ENCODE data around the gene C17orf100. TPM values are rescaled to one million over a fixed set of nuclear protein-coding genes. Genes with fewer than 3 reads are reported as not detected.

The C17orf100 gene
- total RNA-seq, 1 donor from 2014 or later: 0.40 TPM

DNA sequence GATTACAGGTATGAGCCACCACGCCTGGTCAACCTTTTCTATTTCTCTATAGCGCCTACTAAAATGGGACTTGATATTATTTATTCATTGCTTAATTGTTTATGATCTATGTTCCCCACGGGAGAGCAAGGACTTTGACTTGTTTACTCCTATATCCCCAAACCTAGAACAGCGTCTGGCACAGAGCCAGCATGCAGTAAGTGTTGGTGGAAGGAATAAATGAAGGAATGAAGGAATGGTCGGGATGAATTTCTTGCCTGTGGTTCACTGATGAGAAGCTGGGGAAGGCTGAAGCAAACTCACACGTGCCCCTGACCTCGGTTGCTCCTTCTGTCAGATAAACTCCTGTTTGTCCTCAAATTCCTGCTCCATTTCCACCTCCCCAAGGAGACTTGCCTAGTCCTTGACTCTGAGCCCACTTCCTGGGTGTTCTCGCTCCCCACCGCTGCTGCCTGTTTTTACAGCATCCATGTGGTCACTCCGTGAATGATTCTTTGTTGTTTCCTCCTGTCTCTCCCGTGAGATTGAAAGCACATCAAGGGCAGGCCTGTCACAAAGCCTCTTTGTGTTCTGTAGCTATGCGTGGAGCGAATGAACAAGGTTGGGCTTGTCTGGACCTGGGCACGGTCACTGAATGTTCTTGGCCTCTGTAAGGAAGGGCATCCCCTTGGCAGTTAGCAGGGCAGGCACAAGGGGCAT is 17.3 kb downstream of the C17orf100 start:
- DNase-seq (ENCODE audit: low read depth, low spot score): no peak

DNA sequence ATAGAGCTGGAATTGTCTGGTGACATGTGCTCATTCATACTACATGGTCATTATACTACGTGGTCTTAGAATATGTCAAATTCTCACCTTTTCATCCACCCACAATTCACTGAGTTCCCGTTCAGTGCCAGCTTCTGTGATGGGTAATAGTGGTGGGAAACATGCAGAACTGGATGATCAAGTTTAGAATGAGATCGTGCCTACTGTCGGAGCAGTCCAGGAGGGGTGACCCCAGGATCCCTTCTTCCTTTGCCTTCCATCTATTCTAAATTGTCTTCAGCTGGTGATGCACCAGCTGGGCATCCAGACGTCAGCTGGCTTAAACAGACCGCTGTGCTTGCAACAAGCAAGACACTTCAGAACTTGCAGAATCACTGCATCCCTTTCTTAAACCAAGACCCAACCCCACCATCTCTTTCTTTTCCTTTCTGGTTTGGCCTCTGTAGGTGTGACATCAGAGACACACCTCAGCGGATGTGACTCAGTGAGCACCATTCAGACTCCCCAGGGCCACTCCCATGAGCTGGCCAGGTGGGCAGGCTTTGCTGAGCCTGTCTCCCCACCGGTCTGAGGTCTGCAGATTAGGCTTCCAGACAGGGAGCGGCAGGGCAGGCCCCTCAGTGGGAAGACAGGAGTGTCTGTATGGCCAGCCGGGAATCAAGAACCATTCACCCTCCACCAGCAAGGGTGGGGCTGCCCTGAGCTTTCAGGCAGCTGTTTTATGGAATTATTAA is 18.1 kb downstream of the C17orf100 start:
- DNase-seq (ENCODE audit: low read depth, low spot score): no peak

GRCh38 chr17:6670571-6670970 is 19.0 kb downstream of the C17orf100 start:
- DNase-seq (ENCODE audit: low read depth, low spot score): no peak

- DNase-seq (ENCODE audit: low read depth, low spot score): no peak
Observed at GRCh38 chr17:6670999-6671398, 19.4 kb downstream of the C17orf100 start.

GRCh38 chr17:6671431-6671830 is 19.9 kb downstream of the C17orf100 start:
- no peak for DNase-seq (ENCODE audit: low read depth, low spot score)

GRCh38 chr17:6674586-6674985 is 23.0 kb downstream of the C17orf100 start:
- no peak for DNase-seq (ENCODE audit: low read depth, low spot score)

DNA sequence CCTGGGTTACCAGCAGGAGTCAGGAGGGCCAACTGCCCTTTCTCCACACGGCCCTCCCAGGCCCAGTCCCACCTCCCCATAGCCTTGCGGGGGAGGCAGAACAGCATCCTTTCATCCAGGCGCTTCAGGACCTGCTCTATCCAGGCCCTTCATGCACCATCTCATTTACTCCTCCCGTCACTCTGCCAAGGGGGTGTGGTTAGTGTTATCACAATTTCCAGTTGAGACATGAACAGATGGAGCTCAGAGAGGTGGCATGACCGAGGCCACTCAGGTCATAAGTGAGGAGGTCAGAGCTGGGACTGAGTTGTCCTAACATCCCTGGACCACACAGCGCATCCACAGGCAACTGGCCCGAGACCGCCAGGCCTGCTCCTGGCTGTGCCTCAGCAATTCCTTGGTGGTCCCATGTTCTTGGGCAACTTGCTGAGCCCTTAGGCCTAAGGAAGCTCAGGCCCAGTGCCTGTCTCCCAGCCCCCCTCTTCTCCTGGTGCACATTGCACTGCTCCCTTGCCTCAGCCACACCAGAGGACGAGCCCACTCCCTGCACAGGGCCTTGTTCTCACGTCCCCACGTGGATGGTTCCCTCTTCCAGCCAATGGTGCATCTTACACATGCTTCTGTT is 23.8 kb downstream of the C17orf100 start:
- no peak for DNase-seq (ENCODE audit: low read depth, low spot score)

GRCh38 chr17:6676802-6677157 is 25.2 kb downstream of the C17orf100 start:
- no peak for DNase-seq (ENCODE audit: low read depth, low spot score)

DNA sequence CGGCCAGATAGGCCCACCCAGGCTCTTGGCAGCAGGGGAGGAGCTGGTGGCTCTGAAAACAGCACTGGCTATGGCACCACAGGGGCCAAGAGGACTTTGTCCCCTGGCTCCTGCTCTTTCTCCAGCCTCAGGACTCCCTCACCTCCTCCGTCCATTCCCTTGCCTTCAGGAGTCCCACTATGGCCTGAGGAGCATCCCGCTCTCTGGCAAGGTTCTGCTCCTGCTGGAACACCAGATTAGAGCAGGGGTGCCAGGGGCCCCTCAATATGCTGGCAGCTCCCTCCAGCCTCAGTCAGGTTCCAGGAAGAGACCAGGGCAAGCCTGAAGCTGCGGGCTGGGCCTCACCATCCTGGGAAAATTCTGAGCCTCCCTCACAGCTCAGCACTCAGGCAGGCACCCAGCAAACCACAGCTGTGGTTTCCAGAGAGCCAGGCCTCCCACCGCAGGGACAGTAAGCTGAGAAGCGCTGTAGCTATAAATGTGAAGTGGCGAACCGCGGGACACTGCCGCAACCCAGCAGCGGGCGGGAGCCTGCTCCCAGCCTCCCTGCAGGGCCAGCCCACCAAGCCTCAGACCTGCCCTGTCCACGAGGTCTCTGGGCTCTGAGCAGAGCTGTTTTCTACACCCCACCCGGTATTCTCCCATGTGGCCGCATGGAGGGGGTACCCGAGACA is 25.7 kb downstream of the C17orf100 start:
- DNase-seq (ENCODE audit: low read depth, low spot score): no peak

- DNase-seq (ENCODE audit: low read depth, low spot score): no peak
Observed at GRCh38 chr17:6677946-6678345, 26.4 kb downstream of the C17orf100 start.

DNA sequence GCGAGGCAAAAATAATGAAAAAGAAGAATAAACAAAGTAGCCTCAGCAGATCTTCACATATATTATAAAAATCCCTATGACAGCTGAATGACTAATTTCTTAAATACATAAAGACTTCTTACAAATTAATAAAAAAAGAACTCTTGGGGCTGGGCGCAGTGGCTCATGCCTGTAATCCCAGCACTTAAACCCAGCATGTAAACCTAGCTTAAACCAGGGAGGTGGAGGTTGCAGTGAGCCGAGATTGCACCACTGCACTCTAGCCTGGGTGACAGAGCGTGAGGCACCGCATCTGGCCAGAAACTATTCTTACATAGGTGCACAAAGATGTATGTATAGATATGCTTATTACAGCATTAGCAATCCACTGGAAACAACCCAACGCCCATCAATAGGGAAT is 27.7 kb downstream of the C17orf100 start:
- DNase-seq (ENCODE audit: low read depth, low spot score): no peak

- DNase-seq (ENCODE audit: low read depth, low spot score): no peak
Observed at GRCh38 chr17:6681176-6681575, 29.6 kb downstream of the C17orf100 start.

DNA sequence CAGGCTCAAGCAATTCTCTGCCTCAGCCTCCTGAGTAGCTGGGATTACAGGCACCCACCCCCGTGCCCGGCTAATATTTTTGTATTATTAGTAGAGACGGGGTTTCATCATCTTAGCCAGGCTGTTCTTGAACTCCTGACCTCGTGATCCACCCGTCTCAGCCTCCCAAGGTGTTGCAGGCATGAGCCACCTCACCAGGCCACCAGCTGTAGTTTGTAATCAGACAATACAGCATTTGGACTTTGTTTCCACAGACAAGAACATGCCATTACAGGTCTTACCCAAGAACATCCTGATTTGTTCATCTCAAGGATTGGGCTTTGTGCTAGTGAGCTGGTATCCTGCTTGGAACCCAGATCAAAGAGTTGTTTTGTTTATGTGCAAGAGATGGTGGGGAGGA is 30.1 kb downstream of the C17orf100 start:
- DNase-seq (ENCODE audit: low read depth, low spot score): no peak

GRCh38 chr17:6682339-6682738 is 30.8 kb downstream of the C17orf100 start:
- no peak for DNase-seq (ENCODE audit: low read depth, low spot score)

DNA sequence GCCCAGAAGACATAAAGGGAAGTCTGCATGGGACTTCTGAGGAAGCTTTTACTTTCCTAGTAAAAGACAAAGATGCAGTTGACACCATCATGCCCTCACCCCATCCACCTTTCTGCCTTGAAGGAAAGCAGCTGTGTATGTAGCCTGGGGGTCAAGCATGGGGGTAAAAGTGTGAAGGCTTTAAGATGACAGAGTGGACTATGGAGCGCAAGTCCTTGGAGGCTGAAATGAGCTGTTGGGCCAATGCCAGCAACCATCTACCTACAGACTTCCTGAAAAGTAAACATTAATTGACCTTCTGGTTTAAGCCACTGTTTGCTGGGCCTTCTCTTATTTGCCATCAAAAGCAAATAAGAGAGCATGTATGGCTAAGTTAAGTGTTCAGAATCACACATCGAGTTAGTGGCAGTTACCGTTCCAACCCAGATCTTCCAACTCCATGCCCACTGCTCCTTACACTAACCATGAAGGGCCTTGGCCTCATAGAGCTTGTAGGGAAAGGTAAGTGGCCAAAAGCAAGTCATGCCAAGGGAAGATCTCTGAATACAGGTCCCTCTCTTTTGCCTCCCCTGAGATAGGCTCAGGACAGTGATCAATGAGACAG is 31.6 kb downstream of the C17orf100 start:
- no peak for DNase-seq (ENCODE audit: low read depth, low spot score)

DNA sequence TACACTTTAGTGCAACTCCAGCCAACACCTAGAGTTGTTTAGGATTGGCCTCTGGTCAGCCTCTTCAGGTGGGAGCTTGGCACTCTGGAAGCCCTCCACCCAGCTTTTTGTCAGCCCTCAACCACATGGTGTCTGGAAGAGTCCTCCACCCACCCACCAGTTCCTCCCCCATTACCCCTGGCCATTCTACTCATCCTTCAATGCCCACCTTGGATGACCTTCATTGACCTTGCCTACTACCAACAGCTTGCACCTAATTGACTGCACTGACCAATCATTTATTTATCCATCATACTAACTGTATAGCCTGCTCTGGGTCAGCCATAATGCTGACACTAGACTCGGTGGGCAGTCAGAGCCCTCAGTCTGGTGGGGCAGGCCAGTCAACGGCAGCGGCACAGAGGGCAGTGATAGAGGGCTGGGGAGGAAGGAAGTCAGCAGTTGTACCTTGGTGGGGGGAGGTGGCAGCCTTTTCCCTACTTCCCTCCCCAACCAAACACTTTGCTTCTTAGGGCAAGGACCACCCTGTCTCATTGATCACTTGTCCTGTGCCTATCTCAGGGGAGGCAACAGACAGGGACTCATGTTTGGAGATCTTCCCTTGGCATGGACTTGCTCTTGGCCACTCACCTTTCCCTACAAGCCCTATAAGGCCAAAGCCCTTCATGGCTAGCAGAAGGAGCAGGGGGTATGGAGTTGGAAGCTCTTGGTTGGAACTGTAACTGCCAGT is 32.3 kb downstream of the C17orf100 start:
- DNase-seq (ENCODE audit: low read depth, low spot score): no peak

DNA sequence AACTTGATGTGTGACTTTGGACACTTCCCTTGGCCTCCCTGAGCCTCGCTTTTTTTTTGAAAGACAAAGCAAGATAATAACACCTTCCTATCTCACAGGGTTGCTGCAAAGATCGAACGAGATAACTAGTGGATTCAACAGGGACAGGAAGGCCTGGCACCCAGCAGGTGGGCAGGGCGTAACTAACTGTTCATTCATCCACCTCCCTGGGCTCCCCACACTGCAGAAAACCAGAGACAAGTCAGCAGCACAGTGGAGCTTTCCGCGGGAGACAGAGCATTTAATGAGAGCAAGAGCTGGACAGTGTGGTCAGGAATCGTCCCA is 32.9 kb downstream of the C17orf100 start:
- DNase-seq (ENCODE audit: low read depth, low spot score): no peak

DNA sequence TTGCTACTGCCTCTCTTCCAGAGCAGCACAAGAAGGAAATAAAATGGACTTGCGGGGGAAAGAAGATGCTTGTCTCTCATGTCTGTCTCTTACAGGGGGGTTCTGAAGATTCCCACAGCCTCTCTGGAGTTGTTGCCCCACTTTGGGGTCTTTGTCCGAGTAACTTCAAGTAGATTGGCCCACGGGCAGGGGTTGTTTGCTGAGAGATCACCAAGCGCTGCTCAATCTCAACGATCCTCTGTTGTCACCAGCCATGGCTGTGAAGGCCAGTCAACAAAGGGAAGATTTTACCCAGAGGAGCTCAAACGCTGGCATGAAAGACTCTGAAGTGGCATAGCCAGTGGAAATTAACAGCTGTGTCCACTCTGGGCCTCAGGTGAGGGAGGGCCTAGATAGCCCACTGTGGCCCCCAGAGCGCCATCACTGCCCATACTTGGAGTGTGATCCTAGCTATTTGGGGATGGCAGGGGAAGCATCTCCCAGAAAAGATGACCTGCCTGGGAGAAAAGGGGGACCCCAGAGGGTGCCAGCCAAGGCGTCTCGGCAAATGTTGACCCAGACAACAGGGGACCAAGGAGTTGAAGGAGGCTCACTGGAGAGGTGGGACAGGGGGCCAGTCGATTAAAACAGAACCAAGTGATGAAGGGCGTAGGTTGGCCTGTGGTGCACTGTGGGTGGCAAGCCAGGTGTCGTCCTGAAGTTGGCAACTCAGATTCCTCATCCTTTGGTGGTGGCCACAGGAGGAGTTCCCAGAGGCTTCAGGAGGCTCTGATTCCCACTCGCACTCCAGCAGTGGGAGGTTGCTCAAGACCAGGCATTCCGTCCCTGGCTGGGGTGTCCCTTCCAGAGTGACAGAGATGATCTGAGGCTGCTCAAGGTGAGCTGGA is 33.6 kb downstream of the C17orf100 start:
- DNase-seq (ENCODE audit: low read depth, low spot score): no peak

- DNase-seq (ENCODE audit: low read depth, low spot score): no peak
Observed at GRCh38 chr17:6686026-6686425, 34.5 kb downstream of the C17orf100 start.

GRCh38 chr17:6688944-6689343 is 37.4 kb downstream of the C17orf100 start:
- DNase-seq (ENCODE audit: low read depth, low spot score): no peak

Measured in pulmonary artery endothelial cell (primary cell).